ENCODE results near the gene ADSS1. TPM values are rescaled to one million over a fixed set of nuclear protein-coding genes. Genes with fewer than 3 reads are reported as not detected.

Gene ADSS1
- total RNA-seq, 4 donors from 2014 or later: 2.3 to 36.2 (median 7.3) TPM

GRCh38 chr14:104792101-104792884 is 68.3 kb downstream of the ADSS1 start:
- TF ChIP-seq, protein P1, sequence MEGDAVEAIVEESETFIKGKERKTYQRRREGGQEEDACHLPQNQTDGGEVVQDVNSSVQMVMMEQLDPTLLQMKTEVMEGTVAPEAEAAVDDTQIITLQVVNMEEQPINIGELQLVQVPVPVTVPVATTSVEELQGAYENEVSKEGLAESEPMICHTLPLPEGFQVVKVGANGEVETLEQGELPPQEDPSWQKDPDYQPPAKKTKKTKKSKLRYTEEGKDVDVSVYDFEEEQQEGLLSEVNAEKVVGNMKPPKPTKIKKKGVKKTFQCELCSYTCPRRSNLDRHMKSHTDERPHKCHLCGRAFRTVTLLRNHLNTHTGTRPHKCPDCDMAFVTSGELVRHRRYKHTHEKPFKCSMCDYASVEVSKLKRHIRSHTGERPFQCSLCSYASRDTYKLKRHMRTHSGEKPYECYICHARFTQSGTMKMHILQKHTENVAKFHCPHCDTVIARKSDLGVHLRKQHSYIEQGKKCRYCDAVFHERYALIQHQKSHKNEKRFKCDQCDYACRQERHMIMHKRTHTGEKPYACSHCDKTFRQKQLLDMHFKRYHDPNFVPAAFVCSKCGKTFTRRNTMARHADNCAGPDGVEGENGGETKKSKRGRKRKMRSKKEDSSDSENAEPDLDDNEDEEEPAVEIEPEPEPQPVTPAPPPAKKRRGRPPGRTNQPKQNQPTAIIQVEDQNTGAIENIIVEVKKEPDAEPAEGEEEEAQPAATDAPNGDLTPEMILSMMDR (IDR thresholded peaks at IDR 0.05; ENCODE audit: low read depth): no peak

GRCh38 chr14:104792945-104793702 is 69.1 kb downstream of the ADSS1 start:
- TF ChIP-seq, protein P1 (IDR thresholded peaks at IDR 0.05; ENCODE audit: low read depth): no peak

GRCh38 chr14:104793703-104793959 is 69.6 kb downstream of the ADSS1 start:
- TF ChIP-seq, protein P1 (IDR thresholded peaks at IDR 0.05; ENCODE audit: low read depth): no peak

GRCh38 chr14:104794099-104794498 is 70.1 kb downstream of the ADSS1 start:
- TF ChIP-seq, protein P1 (IDR thresholded peaks at IDR 0.05; ENCODE audit: low read depth): no peak

DNA sequence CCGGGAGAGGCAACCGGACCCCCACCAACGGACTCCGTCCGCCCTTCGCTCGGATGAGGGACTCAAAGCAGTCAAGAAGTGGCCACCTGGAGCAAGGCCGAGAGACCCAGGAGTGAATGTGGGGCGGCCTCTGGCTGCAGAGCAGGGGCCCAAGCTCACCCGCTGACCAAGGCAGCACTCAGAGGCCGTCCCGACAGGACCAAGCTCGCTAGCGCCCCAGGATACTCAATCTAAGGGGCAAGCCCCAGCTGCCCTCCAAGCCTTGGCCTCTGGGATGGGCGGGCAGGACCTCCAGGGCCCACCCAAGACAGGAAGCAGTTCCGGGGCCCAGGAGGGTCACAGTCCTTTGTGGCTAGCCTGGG is 70.6 kb downstream of the ADSS1 start:
- TF ChIP-seq, protein P1 (IDR thresholded peaks at IDR 0.05; ENCODE audit: low read depth): no peak

DNA sequence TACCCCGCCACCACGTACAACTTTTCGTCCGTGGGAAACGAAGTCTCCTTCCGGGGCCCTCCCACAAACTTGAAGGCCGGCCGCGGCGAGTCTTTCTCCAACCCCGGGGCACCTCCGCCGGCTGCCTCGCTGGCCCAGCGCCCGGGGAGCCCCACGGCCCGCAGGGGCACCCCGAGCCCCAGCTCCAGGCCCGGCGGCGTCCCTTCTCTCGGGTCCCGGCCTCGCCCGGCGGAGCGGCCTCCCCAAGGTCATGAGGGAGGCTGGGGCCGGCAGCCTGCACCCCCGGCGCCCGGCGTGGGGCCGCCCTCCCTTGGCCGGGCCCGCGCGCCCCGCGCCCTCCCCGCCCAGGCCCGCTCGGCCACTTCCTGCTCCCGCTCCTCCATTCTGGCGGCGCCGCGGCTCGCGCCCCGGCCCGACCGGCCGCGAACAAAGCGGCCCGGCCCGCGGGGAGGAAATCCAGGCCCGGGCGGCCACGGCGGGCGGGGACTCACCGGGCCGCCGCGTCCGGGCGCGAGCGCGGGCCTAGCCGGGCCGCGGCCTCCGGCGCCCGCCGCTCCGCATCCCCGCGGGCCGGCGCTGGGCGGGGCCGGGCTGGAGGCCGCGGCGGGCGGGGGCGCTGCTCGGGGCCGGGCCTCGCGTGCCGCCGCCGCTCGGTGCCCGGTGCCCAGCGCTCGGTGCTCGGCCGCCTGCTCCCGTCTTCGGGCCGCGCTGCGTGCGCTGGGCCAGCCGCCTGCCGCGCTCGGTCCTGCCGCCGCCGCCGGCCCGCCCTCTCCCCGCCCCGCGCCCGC is 71.2 kb downstream of the ADSS1 start, which contains the start of gene AKT1:
Gene AKT1, minus strand, starts transcription at position 756 of the 788 bp plus-strand sequence. CDS start 3,105 bp downstream, outside the sequence.
- TF ChIP-seq, protein P1 (IDR thresholded peaks at IDR 0.05; ENCODE audit: low read depth): no peak
